GM20000 (cell line): ENCODE results near the gene GPR101.
A peak's percentile ranks its signal among the peaks of the same experiment; 100 is the strongest.

Source experiments
- DNase-seq: peaks from one replicate; pipeline ENCODE4 v3.0.0; 2012; ENCODE audit warnings: low spot score
- CTCF ChIP-seq: IDR thresholded peaks from 2 replicates; pipeline ENCODE4 v1.5.1; 2012; ENCODE audit warnings: mild to moderate bottlenecking, control low read depth; ENCODE audit errors: extremely low read depth, missing control alignments

Gene GPR101

GRCh38 chrX:137040113-137040794, 6.5 kb upstream of the GPR101 start:
- no peak for TF ChIP-seq CTCF
- no peak for DNase-seq

DNA sequence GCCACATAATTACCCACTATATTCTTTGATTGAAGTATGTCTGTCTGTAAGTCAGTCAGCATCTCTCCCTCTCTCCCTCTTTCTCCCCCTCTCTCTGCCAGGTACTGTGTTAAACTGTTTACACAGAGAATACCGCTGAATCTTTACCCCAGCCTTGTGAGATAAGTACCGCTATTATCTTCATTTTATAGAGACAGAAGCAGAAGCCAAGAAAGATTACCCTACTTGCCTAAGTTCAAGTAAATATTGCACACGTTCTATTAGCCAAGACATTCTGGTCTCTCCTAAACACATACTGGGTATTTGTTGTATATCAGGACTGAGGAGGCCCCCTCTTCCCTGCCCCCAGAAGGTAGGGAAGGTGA, 695 bp upstream of the GPR101 start:
- TF ChIP-seq CTCF: no peak
- no peak for DNase-seq

- DNase-seq: no peak
- no peak for TF ChIP-seq CTCF
Measured at GRCh38 chrX:137032841-137033773, 688 bp downstream of the GPR101 start.

GRCh38 chrX:137032341-137032694, 1.5 kb downstream of the GPR101 start:
- TF ChIP-seq CTCF: no peak
- DNase-seq: no peak

GRCh38 chrX:137031517-137032340, 2.1 kb downstream of the GPR101 start:
- DNase-seq: peak; percentile 71
- no peak for TF ChIP-seq CTCF

DNA sequence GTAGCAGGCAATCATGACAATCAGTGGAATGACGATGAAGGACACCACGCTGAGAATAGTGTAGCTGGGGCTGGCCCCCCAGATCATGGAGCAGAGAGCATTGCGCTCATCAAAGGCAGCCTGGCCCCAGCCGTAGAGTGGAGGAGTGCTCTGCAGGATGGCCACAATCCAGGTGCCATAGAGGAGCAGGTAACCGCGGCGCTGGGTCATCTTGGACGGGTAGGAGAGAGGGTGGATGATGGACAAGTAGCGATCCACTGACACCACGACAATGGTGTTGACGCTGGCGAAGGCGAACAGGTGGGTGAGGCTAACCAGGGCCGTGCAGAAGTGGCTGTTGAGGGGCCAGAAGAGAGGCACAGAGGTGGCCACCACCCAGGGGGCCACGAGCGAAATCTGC, 2.8 kb downstream of the GPR101 start:
- no peak for DNase-seq
- TF ChIP-seq CTCF: no peak

- TF ChIP-seq CTCF: no peak
- DNase-seq: no peak
Measured at GRCh38 chrX:137028699-137029098, 5.1 kb downstream of the GPR101 start.
